Liver (tissue), 3 donors: ENCODE measurements around the gene CLEC4E.

Source experiments
- ATF3 ChIP-seq: IDR thresholded peaks from 2 replicates; pipeline ENCODE4 v1.6.1; 2016; ENCODE audit warnings: antibody characterized with exemption
- CTCF ChIP-seq: fragments of 150-350 bp; IDR thresholded peaks from 2 replicates; pipeline ENCODE4 v1.5.1; 2017; ENCODE audit warnings: improper control_type of control experiment, low read depth, low read length; ENCODE audit not compliant: missing input control
- FOXA1 ChIP-seq: IDR thresholded peaks from 2 replicates; pipeline ENCODE4 v1.6.1; 2016; ENCODE audit warnings: antibody characterized with exemption
- GABPA ChIP-seq, 2 donors: IDR thresholded peaks in 1 of 2; conservative IDR thresholded peaks in 1 of 2; 2 replicates each; pipeline ENCODE4 v1.6.1; 2016; ENCODE audit warnings: antibody characterized with exemption in 2 of 2, mild to moderate bottlenecking in 1 of 2, moderate library complexity in 1 of 2
- JUND ChIP-seq, 2 donors: IDR thresholded peaks; 2 replicates each; pipeline ENCODE4 v1.6.1; 2016; ENCODE audit warnings: antibody characterized with exemption in 2 of 2
- MAX ChIP-seq: IDR thresholded peaks from 2 replicates; pipeline ENCODE4 v1.6.1; 2016; ENCODE audit warnings: antibody characterized with exemption
- RAD21 ChIP-seq, 2 donors: IDR thresholded peaks; 2 replicates each; pipeline ENCODE4 v1.6.1; 2016; ENCODE audit warnings: antibody characterized with exemption in 2 of 2, mild to moderate bottlenecking in 2 of 2
- REST ChIP-seq: IDR thresholded peaks from 2 replicates; pipeline ENCODE4 v1.6.1; 2016; ENCODE audit warnings: antibody characterized with exemption, mild to moderate bottlenecking
- RXRA ChIP-seq, 2 donors: IDR thresholded peaks; 2 replicates each; pipeline ENCODE4 v1.6.1; 2017 to 2018; ENCODE audit warnings: antibody characterized with exemption in 2 of 2, mild to moderate bottlenecking in 1 of 2
- SP1 ChIP-seq: IDR thresholded peaks from 2 replicates; pipeline ENCODE4 v1.6.1; 2018; ENCODE audit warnings: antibody characterized with exemption, mild to moderate bottlenecking
- TAF1 ChIP-seq: conservative IDR thresholded peaks from 2 replicates; pipeline ENCODE4 v1.6.1; 2016; ENCODE audit warnings: antibody characterized with exemption, mild to moderate bottlenecking
- YY1 ChIP-seq: IDR thresholded peaks from 2 replicates; pipeline ENCODE4 v1.6.1; 2016; ENCODE audit warnings: antibody characterized with exemption, mild to moderate bottlenecking
- donor health status: healthy.
- donor health status: healthy.

- no peak for TF ChIP-seq CTCF
- no peak for TF ChIP-seq RAD21 (IDR thresholded peaks at IDR 0.05)
- TF ChIP-seq YY1 = no peak
- no peak for TF ChIP-seq GABPA (IDR thresholded peaks at IDR 0.05 in 1 of 2, conservative IDR thresholded peaks at IDR 0.05 in 1 of 2)
- no peak for TF ChIP-seq REST
- no peak for TF ChIP-seq FOXA1
- no peak for TF ChIP-seq ATF3
- no peak for TF ChIP-seq MAX
- no peak for TF ChIP-seq TAF1
- no peak for TF ChIP-seq SP1
- no peak for TF ChIP-seq JUND (IDR thresholded peaks at IDR 0.05)
- TF ChIP-seq RXRA (IDR thresholded peaks at IDR 0.05) = no peak
Measured at GRCh38 chr12:8563356-8563755, 22.7 kb upstream of the CLEC4E start.
